Right lobe of liver (tissue), 6 donors: ENCODE measurements around the gene LEF1. TPM values are rescaled to one million over a fixed set of nuclear protein-coding genes. Genes with fewer than 3 reads are reported as not detected.

Source experiments
- ATAC-seq, 4 donors: fragments of 200-7000 bp; cut with Tn5 transposase; one replicate each; pipeline ENCODE4 v1.9.1; 2020; ENCODE audit warnings: mild to moderate bottlenecking in 4 of 4, moderate library complexity in 4 of 4
- DNase-seq, 3 donors: peaks; one replicate each; pipeline ENCODE4 v3.0.0-alpha.2; 2020
- H3K27ac ChIP-seq, 3 donors: fragments of 200-600 bp; one replicate each; pipeline ENCODE4 v1.8.0; 2022
- H3K27me3 ChIP-seq, 2 donors: fragments of 200-600 bp; one replicate each; pipeline ENCODE4 v1.8.0; 2022
- H3K36me3 ChIP-seq, 4 donors: fragments of 200-600 bp; sonication (generic) in 1 of 4; one replicate each; pipeline versions ENCODE4 v1.5.1 to v1.8.0; 2017 to 2022; ENCODE audit warnings: control low read depth in 1 of 4
- H3K4me1 ChIP-seq, 4 donors: fragments of 200-600 bp; sonication (generic) in 1 of 4; one replicate each; pipeline versions ENCODE4 v1.5.1 to v1.8.0; 2017 to 2022; ENCODE audit warnings: control low read depth in 1 of 4
- H3K4me3 ChIP-seq, 3 donors: fragments of 200-600 bp; one replicate each; pipeline ENCODE4 v1.8.0; 2022
- H3K9me3 ChIP-seq, 4 donors: fragments of 200-600 bp; sonication (generic) in 1 of 4; one replicate each; pipeline versions ENCODE4 v1.5.1 to v1.8.0; 2017 to 2022; ENCODE audit warnings: control low read depth in 1 of 4
- CTCF ChIP-seq, 4 donors: fragments of 200-600 bp in 3 of 4; fragments of 450-650 bp in 1 of 4; IDR thresholded peaks; one replicate each; pipeline versions ENCODE4 v1.5.1 to v1.8.0; 2016 to 2022; ENCODE audit warnings: antibody characterized with exemption in 4 of 4, mild to moderate bottlenecking in 2 of 4
- POLR2A ChIP-seq: fragments of 450-650 bp; IDR thresholded peaks from one replicate; pipeline ENCODE4 v1.6.1; 2017; ENCODE audit warnings: antibody characterized with exemption, mild to moderate bottlenecking
- WGBS: methylation state at CpG from one replicate; pipeline ENCODE4 v1.1.6; 2018; ENCODE audit warnings: low coverage, low lambda C conversion rate; ENCODE audit not compliant: insufficient coverage; ENCODE audit errors: missing lambda C conversion rate; 5-methylcytosine and 5-hydroxymethylcytosine counted together
- intact Hi-C, 2 donors: fragments of 100-400 bp; cut with DNase I; formaldehyde crosslinking; loops; one replicate each; pipeline versions ENCODE4 v1.11.2 to v1.14.1; 2022
- total RNA-seq, 6 experiments: library from RNA; depleted of rRNA in 2 of 6; stranded (reverse); fragments of >200 nt in 2 of 6; fragmentation: NEBNext Ultra II Directional in 3 of 6; extraction: Animal tissue kit (Norgen Biotek cat#: 25700) in 3 of 6; gene quantifications; one replicate each; pipeline versions ENCODE4 v1.1.0 to v1.2.4, GENCODE V29; 2016 to 2023
- donor health status: DM: no; HTN: yes; CAD: no.
- donor health status: DM: no; HTN: no; CAD: no.
- donor health status: DM: no; HTN: no; CAD: no.
- donor health status: DM: no; HTN: yes; CAD: no.
- donor health status: DM: no; HTN: yes; CAD: no.

LEF1 gene
- total RNA-seq, 6 experiments from 2014 or later = 0.19 to 0.66 (median 0.42) TPM; not detected in 1

GRCh38 chr4:108049406-108049805, 119.3 kb downstream of the LEF1 start:
- no peaks in the 10 kb centered on the region for H3K9me3 ChIP-seq
- 86% methylated on average over 5 of the region's 5 CpGs for WGBS
- TF ChIP-seq POLR2A (no peak), CTCF (IDR thresholded peaks at IDR 0.05) (no peak)

GRCh38 chr4:108048997-108049396, 119.7 kb downstream of the LEF1 start:
- Histone ChIP-seq H3K27me3 (no peaks in the 10 kb centered on the region), H3K9me3 (no peaks in the 10 kb centered on the region), H3K4me1 (no peaks in the 10 kb centered on the region), H3K36me3 (no peaks in the 10 kb centered on the region), H3K4me3 (no peak overlapping the region), H3K27ac (no peak overlapping the region)
- DNase-seq = no peak
- TF ChIP-seq CTCF (IDR thresholded peaks at IDR 0.05) (no peak), POLR2A (no peak)
- no peak for ATAC-seq
- intact Hi-C loops = no loop called here
- 94% methylated on average over 6 of the region's 7 CpGs for WGBS

More at GRCh38 chr4:108049406-108049805, 119.3 kb downstream of the LEF1 start:
- no peak overlapping the region for H3K4me3 ChIP-seq
- no peaks in the 10 kb centered on the region for H3K4me1 ChIP-seq
- H3K36me3 ChIP-seq = no peaks in the 10 kb centered on the region
- intact Hi-C loops = no loop called here
- no peak overlapping the region for H3K27ac ChIP-seq
- H3K27me3 ChIP-seq = no peaks in the 10 kb centered on the region
- DNase-seq (no peak), ATAC-seq (no peak)

GRCh38 chr4:108048157-108048556, 120.6 kb downstream of the LEF1 start:
- no peak for TF ChIP-seq POLR2A
- TF ChIP-seq CTCF (IDR thresholded peaks at IDR 0.05) = no peak
- intact Hi-C loops = no loop called here
- H3K36me3 ChIP-seq = no peaks in the 10 kb centered on the region
- H3K27me3 ChIP-seq = no peaks in the 10 kb centered on the region
- no peaks in the 10 kb centered on the region for H3K4me1 ChIP-seq
- H3K4me3 ChIP-seq = no peak overlapping the region
- ATAC-seq (no peak), DNase-seq (no peak)
- 74% methylated on average over 2 of the region's 6 CpGs for WGBS
- H3K27ac ChIP-seq = no peak overlapping the region
- no peaks in the 10 kb centered on the region for H3K9me3 ChIP-seq

- Histone ChIP-seq H3K9me3 (no peaks in the 10 kb centered on the region), H3K4me3 (no peak overlapping the region), H3K36me3 (no peaks in the 10 kb centered on the region), H3K4me1 (no peaks in the 10 kb centered on the region), H3K27ac (no peak overlapping the region), H3K27me3 (no peaks in the 10 kb centered on the region)
- intact Hi-C loops = no loop called here
- ATAC-seq (no peak), DNase-seq (no peak)
- WGBS = 70% methylated on average over 1 of the region's 2 CpGs
- no peak for TF ChIP-seq POLR2A
- TF ChIP-seq CTCF (IDR thresholded peaks at IDR 0.05) = no peak
Measured at GRCh38 chr4:108047199-108047598, 121.5 kb downstream of the LEF1 start.

GRCh38 chr4:108045687-108046024, 123.1 kb downstream of the LEF1 start:
- no peak overlapping the region for H3K27ac ChIP-seq
- H3K4me1 ChIP-seq = no peaks in the 10 kb centered on the region
- WGBS = 52% methylated on average over 2 of the region's 3 CpGs
- H3K36me3 ChIP-seq = no peaks in the 10 kb centered on the region
- TF ChIP-seq CTCF (IDR thresholded peaks at IDR 0.05) = no peak
- TF ChIP-seq POLR2A = no peak
- no peak for ATAC-seq
- intact Hi-C loops = no loop called here
- no peaks in the 10 kb centered on the region for H3K27me3 ChIP-seq
- no peak overlapping the region for H3K4me3 ChIP-seq
- no peaks in the 10 kb centered on the region for H3K9me3 ChIP-seq
- DNase-seq = no peak
